ENCODE measurements around the gene FAIM2. TPM values are rescaled to one million over a fixed set of nuclear protein-coding genes. Genes with fewer than 3 reads are reported as not detected.

The FAIM2 gene
- total RNA-seq, 3 donors from 2014 or later = 0.16 to 0.54 TPM; not detected in 1

GRCh38 chr12:49838973-49839633 is 64.6 kb downstream of the FAIM2 start:
- H3K36me3 Mint-ChIP-seq (ENCODE audit: insufficient read depth) = peaks cover 3% of the 10 kb centered on the region
- no peak overlapping the region for H3K4me3 Mint-ChIP-seq
- H3K4me1 Mint-ChIP-seq (ENCODE audit: low read depth) = peaks cover 24% of the 10 kb centered on the region
- no peak for ATAC-seq
- no peaks in the 10 kb centered on the region for H3K27me3 Mint-ChIP-seq (ENCODE audit: low read depth)
- peak; percentile 17 for DNase-seq
- H3K9me3 Mint-ChIP-seq = no peaks in the 10 kb centered on the region

DNA sequence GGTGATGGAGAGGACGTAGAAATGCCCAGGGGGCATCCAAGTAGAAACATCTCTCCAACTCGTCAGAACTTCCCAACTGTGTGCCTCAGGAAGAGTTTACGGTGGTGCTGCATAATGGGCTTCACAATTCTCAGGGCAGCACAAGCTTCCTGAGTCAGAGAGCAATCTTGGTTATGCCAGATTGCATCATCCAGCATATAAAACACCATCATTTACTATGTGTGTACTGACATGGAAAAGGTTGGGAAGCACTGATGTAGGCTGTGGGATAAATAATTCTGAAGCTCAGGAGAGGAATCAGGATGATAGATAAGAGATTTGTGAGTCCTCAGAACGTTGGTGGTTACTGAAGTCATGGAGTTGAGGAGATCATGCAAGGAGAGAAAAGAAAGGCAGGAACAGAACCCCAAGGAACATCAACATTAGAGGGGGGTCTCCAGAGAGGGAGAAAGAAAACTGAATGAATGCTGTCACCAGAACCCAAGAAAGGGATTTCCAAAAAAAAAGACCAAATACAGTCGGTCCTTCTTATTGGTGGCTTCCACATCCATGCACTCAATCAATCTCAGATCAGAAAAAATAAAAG is 70.8 kb downstream of the FAIM2 start:
- Mint-ChIP-seq H3K9me3 (no peaks in the 10 kb centered on the region), H3K27me3 (ENCODE audit: low read depth) (no peaks in the 10 kb centered on the region), H3K4me1 (ENCODE audit: low read depth) (peaks cover 11% of the 10 kb centered on the region), H3K36me3 (ENCODE audit: insufficient read depth) (no peaks in the 10 kb centered on the region), H3K4me3 (no peak overlapping the region)
- ATAC-seq (no peak), DNase-seq (no peak)

DNA sequence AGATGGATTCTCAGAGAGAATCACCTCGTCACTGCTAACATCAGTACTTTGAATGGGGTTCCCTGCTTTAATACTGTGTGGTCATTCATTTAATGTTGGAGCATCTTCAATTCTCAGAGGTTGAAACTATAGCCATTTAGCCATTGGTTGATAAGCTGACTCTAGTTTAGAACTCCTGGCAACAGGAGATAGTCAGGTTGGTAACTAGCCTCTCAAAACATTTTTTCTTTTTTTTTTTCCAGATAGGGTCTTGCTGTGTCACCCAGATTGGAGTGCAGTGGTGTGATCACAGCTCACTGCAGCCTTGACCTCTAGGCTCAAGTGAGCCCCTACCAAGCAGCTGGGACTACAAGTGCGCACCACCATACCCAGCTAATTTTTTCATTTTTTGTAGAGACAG is 72.0 kb downstream of the FAIM2 start:
- H3K27me3 Mint-ChIP-seq (ENCODE audit: low read depth) = no peaks in the 10 kb centered on the region
- no peak overlapping the region for H3K4me3 Mint-ChIP-seq
- H3K9me3 Mint-ChIP-seq = no peaks in the 10 kb centered on the region
- DNase-seq (no peak), ATAC-seq (no peak)
- peaks cover 19% of the 10 kb centered on the region for H3K4me1 Mint-ChIP-seq (ENCODE audit: low read depth)
- no peaks in the 10 kb centered on the region for H3K36me3 Mint-ChIP-seq (ENCODE audit: insufficient read depth)

DNA sequence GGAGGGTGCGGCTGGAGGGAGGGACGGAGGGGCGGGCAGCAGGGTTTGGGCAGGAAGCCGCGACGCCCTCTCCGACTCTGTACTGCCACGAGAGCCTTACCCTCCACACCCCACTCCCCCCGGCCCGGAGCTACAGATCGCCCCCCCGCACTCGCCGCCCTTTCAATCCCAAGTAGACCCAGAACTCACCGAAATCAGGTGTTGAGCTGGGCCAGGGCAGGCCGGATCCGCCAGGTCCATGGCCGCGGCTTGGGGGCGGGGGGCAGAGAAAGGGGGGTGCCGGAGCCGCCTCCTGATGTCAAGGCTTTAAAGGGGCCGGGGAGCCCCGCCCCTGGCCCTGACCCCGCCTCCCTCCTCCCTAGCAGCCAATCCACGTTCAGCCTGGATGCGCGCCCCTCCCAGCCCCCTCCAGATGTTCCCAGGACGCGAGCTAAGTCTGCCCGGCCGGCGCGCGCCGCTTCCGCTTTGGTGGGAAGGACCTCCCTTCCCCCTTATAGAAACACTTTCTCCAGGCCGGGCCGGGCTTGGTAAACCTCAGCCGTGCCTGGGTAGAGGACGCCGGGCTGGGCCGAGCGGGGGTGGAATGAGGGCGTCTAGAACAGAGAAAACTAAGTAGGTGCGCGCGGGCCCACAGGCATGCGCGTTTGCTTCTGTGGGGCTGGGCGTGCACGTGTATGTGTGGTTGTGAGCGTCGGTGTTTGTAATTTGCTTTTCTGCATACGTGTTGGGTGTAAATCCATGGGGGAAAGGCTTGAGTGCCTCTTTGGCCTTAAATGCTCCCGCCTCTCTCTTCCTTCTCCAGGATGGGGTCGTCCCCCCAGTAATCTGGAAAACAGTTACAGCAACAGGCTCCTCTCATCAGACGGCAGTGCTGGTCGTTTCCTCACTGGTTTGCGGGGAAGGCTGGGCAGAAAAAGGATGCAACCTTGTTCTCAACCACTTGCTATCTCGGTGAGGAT is 75.3 kb downstream of the FAIM2 start, which contains the start of gene NCKAP5L:
NCKAP5L (minus strand) TSS at position 281 of the 959 bp plus-strand sequence. CDS start 24,369 bp downstream, outside the sequence.
- peak; percentile 98 to 99 for ATAC-seq
- peak; percentile 89 for DNase-seq

DNA sequence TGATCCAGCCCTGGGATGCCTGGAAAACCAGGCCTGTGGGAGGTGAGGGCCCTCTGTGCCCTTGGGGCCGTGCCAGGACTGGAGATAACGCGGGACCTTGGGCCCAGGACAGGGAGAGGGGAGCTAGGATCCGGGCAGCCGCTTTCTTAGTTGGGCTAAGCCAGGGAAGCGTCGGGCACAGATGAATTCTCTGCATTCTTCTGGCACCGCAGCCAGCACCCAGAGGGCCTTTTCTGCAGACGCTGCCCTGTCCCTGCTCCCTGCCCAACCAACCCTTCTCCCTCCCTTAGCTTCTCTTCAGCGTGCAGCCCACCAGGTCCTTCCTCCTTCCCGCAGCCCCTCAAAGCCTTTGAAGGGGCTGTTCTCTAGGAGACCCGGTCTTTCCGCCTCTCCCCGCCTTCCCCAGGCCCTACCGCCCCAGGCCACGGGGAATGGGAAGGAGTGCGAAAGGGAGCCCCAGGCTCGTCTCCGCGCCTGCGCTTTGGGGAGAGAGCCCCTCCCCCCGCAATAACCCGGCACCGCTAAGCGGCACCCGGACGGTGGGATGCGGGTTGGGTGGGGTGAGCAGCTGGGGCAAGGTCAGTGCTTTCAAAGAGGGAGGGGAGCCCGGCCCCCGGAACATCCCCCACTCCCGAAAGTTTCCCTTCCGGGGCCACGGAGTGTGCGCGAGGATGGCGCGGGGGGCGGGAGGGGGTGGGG is 76.2 kb downstream of the FAIM2 start:
- Mint-ChIP-seq H3K9me3 (no peaks in the 10 kb centered on the region), H3K27me3 (ENCODE audit: low read depth) (no peaks in the 10 kb centered on the region)

More for the DNA sequence above, 75.3 kb downstream of the FAIM2 start, which contains the start of gene NCKAP5L:
- Mint-ChIP-seq H3K27me3 (ENCODE audit: low read depth) (no peaks in the 10 kb centered on the region), H3K9me3 (no peaks in the 10 kb centered on the region), H3K4me1 (ENCODE audit: low read depth) (peaks cover 26% of the 10 kb centered on the region), H3K4me3 (peak within 1 kb of the TSS; percentile 94), H3K36me3 (ENCODE audit: insufficient read depth) (no peaks in the 10 kb centered on the region)

GRCh38 chr12:49827051-49827400 is 76.7 kb downstream of the FAIM2 start:
- Mint-ChIP-seq H3K36me3 (ENCODE audit: insufficient read depth) (peaks cover 2% of the 10 kb centered on the region), H3K27me3 (ENCODE audit: low read depth) (no peaks in the 10 kb centered on the region), H3K4me1 (ENCODE audit: low read depth) (peaks cover 32% of the 10 kb centered on the region), H3K9me3 (no peaks in the 10 kb centered on the region), H3K4me3 (peak overlapping the region; percentile 76)
- no peak for DNase-seq
- ATAC-seq = no peak

More for the DNA sequence above, 76.2 kb downstream of the FAIM2 start:
- Mint-ChIP-seq H3K4me1 (ENCODE audit: low read depth) (peaks cover 29% of the 10 kb centered on the region), H3K36me3 (ENCODE audit: insufficient read depth) (peaks cover 2% of the 10 kb centered on the region), H3K4me3 (peak overlapping the region; percentile 76)
- DNase-seq (peak; percentile 38), ATAC-seq (peak; percentile 19 to 20)

DNA sequence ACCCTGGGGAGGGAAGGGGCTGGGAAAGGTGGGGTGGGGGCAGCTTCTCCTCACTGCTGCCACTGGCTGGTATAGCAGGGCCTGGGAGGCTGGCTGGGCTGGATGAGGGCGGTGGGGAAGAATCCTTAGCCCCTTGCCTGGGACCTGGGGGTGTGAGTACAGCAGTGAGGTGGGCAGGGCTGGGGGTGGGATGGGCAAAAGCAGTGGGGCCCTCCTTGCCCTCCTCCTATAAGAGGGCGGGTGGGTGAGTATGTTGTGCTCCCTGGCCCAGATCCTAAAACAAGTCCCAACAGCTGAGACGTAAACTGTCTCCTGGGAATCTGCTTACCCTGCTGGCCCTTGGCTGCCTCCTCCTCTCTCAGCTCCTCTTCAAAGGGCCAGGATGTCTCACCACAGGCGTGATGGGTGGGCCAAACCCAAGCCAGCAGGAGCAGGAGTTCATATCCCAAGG is 77.7 kb downstream of the FAIM2 start:
- ATAC-seq (no peak), DNase-seq (no peak)
- Mint-ChIP-seq H3K27me3 (ENCODE audit: low read depth) (no peaks in the 10 kb centered on the region), H3K4me1 (ENCODE audit: low read depth) (peaks cover 41% of the 10 kb centered on the region), H3K36me3 (ENCODE audit: insufficient read depth) (peaks cover 2% of the 10 kb centered on the region), H3K4me3 (no peak overlapping the region), H3K9me3 (no peaks in the 10 kb centered on the region)

GRCh38 chr12:49825360-49825970 is 78.2 kb downstream of the FAIM2 start:
- no peak for ATAC-seq
- H3K4me3 Mint-ChIP-seq = no peak overlapping the region
- no peak for DNase-seq
- no peaks in the 10 kb centered on the region for H3K27me3 Mint-ChIP-seq (ENCODE audit: low read depth)
- H3K9me3 Mint-ChIP-seq = no peaks in the 10 kb centered on the region
- H3K4me1 Mint-ChIP-seq (ENCODE audit: low read depth) = peaks cover 44% of the 10 kb centered on the region
- peaks cover 2% of the 10 kb centered on the region for H3K36me3 Mint-ChIP-seq (ENCODE audit: insufficient read depth)

DNA sequence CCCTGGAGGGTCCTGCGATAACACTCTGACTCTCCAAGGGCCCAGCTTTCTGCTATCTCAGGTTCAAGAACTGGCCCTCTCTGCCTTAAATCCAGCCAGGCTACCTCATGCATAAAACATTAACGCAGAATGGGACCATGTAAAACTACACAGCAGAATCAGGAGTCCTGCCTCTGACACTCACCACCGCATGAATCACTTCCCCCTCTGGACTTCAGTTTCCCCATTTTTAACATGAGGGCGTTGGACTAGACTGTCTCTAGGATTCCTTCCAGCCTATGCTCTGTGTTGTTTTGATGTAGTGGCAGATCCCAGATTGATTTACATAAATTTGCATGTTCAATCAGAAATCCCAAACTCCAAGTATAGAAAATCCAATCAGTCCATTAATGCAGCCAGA is 78.8 kb downstream of the FAIM2 start:
- Mint-ChIP-seq H3K27me3 (ENCODE audit: low read depth) (no peaks in the 10 kb centered on the region), H3K4me1 (ENCODE audit: low read depth) (peaks cover 45% of the 10 kb centered on the region), H3K4me3 (no peak overlapping the region), H3K9me3 (no peaks in the 10 kb centered on the region), H3K36me3 (ENCODE audit: insufficient read depth) (peaks cover 2% of the 10 kb centered on the region)
- no peak for ATAC-seq
- DNase-seq = no peak

DNA sequence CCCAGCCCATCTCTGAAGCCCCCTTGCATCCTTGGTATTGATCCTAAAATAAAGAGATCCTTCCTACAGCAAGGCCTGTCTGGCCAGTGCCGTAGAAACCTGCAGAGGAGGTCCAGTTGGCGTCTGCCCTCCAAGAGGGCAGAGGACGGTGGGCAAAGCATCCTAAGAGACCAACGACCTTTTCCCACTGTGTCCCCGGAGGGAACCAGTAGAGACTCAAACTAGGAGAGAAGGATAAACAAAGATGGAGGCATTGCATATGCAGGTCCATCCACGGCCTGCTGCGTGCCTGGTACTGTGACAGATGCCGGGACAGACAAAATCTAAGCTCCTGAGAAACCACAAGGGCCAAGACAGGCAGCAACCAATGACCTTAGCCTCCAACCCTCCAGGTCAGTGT is 79.3 kb downstream of the FAIM2 start:
- H3K27me3 Mint-ChIP-seq (ENCODE audit: low read depth) = no peaks in the 10 kb centered on the region
- DNase-seq (no peak), ATAC-seq (no peak)
- no peak overlapping the region for H3K4me3 Mint-ChIP-seq
- peaks cover 48% of the 10 kb centered on the region for H3K4me1 Mint-ChIP-seq (ENCODE audit: low read depth)
- H3K36me3 Mint-ChIP-seq (ENCODE audit: insufficient read depth) = peaks cover 2% of the 10 kb centered on the region
- no peaks in the 10 kb centered on the region for H3K9me3 Mint-ChIP-seq

GRCh38 chr12:49823951-49824350 is 79.7 kb downstream of the FAIM2 start:
- Mint-ChIP-seq H3K4me3 (no peak overlapping the region), H3K4me1 (ENCODE audit: low read depth) (peaks cover 44% of the 10 kb centered on the region), H3K27me3 (ENCODE audit: low read depth) (no peaks in the 10 kb centered on the region), H3K9me3 (no peaks in the 10 kb centered on the region), H3K36me3 (ENCODE audit: insufficient read depth) (peaks cover 2% of the 10 kb centered on the region)
- DNase-seq (no peak), ATAC-seq (no peak)

DNA sequence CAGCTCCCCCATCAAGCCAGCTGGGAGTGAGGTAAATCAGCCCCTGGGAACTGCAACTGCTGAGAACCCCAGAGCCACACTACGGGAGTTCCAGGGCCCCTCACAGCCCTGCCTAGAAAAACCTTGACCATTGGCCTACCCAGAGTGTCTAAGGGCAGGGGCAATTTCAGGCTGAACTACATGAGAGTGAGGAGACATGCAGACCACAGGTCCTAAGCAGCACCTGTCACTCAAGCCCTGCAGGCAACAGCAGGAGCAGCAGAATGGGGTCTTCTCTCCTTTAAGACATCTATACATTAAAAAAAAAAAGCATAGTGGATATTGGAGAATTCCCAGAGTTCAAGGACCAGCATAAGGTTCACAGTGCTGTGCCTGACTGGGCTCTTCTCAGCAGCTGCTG is 80.3 kb downstream of the FAIM2 start:
- no peaks in the 10 kb centered on the region for H3K9me3 Mint-ChIP-seq
- DNase-seq (no peak), ATAC-seq (no peak)
- peaks cover 2% of the 10 kb centered on the region for H3K36me3 Mint-ChIP-seq (ENCODE audit: insufficient read depth)
- no peak overlapping the region for H3K4me3 Mint-ChIP-seq
- peaks cover 38% of the 10 kb centered on the region for H3K4me1 Mint-ChIP-seq (ENCODE audit: low read depth)
- no peaks in the 10 kb centered on the region for H3K27me3 Mint-ChIP-seq (ENCODE audit: low read depth)

DNA sequence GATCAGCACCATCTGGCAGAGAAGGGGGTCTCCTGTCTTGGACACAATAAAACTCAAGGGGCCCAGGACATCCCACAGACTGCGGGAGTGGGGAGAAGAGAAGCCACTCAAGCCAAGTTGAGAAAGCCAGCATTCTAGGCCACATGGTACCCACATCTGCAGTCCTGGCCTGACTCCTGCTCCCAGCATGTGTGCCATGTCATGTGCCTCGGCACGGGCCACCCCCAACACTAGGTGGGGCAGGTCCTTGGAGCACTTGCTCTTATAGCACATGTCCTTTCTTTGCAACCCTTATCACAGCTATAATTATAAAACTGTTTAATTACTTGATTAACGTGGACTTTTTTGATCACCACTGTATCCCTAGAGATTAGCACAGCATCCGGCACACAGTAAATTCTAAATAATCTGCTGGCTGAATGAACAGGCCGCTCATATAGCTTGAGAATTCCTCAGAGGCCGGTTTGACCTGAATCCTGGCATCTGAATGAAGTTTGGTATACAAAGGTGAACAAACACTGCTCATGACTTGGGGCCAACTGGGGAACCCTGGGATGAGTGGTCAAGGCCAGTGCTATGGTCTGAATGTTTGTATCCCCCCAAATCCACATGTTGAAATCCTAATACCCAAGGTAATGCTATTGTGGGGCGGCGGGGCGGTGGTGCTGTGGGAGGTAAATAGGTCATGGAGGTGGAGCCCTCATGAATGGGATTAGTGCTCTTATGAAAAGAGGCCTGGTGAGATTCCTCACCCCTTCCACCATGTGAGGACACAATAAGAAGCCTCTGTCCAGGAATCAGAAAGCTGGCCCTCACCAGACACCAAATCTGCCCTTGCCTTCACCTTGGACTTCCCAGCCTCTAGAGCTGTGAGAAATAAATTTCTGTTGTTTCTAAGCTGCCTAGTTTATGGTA is 82.1 kb downstream of the FAIM2 start:
- no peak overlapping the region for H3K4me3 Mint-ChIP-seq
- no peaks in the 10 kb centered on the region for H3K9me3 Mint-ChIP-seq
- peaks cover 29% of the 10 kb centered on the region for H3K4me1 Mint-ChIP-seq (ENCODE audit: low read depth)
- H3K27me3 Mint-ChIP-seq (ENCODE audit: low read depth) = no peaks in the 10 kb centered on the region
- ATAC-seq (peak in 1 of 2 donors; percentile 11), DNase-seq (no peak)
- H3K36me3 Mint-ChIP-seq (ENCODE audit: insufficient read depth) = peaks cover 2% of the 10 kb centered on the region
